ENCODE results near the gene PACSIN2.

DNA sequence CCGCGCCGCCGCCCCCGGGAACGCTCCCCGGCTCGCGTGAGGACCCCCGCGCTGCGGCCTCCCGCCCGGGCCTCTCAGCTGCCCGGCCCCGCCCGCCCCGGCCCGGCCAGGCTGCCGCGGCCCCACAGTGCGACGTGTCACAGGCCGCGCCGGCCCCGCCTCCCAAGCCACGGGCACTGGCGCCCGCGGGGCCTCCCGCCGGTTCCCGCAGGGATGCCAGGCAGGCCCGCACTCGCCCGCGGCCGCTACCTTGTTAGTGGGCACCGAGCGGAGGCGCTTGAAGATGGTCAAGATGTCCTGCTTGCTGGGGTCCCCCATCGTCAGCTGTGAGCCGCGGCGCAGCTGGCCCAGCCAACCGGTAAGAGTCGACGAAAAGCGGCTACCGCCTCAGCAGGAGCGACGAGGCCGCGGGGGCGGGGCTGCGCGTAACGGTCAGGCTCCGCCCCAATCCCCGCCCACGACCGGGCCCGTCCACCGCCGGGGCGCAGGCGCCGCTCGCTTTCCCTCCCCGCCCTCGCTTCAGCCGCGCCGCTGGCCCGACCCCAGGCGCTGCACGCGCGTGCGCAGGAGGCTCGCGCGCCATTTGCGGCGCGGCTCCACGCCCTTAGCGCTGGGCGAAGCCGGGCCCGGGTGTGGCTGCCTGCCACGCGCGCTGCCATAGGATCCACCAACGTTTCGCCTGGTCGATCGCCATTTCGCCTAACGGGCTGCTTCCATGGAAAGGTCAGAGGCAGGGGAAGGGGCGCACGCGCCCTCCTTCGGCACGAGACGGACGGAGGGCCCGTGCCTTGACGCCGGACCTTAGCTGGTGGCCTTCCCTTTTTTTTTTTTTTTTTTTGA, 157.9 kb downstream of the PACSIN2 start, which contains the start of gene ARFGAP3:
- TF ChIP-seq CTCF (IDR thresholded peaks at IDR 0.05), result no peak
- no peak for TF ChIP-seq ZFX (IDR thresholded peaks at IDR 0.05; ENCODE audit: borderline replicate concordance)
